ENCODE data around the gene MIOX.
A peak's percentile ranks its signal among the peaks of the same experiment; 100 is the strongest.

Gene MIOX

DNA sequence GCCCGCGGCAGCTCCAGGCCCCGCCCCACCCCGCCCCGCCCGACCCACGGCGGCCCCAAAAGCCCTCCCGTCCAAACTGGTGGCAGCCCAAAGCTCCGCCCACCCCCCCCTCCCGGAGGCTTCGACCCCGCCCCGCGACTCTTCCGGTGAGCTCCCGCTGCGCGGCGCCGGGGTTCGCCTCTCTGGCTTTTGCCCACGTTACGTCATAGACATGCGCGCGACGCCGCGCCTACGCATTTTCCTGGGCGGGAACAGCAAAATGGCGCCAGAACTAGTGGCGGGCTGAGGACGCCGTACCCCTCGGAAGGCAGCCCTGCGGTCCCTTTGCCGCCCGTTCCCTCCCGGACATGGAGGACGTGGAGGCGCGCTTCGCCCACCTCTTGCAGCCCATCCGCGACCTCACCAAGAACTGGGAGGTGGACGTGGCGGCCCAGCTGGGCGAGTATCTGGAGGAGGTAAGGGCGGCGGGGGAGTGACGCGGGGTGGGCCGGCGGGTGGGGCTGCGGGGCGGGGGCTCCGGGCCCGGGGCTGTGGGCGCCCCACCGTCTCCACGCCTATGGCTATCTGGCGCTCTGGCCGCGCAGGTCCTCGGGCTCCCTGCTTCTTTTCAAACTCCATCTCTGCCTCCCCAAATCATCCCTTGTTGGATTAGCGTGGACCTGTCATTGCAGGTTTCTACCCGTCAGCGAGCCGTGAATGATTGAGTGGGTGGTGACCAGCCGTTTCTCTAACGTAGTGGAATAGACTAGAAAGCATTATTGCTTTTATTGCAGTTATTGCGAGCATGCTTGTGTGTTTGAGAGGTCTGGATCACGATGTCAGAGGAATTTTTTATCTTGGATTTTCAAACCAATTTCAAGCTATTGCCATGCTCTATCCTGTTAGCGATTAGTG is 21.6 kb downstream of the MIOX start, which contains the start of gene NCAPH2:
Gene NCAPH2, plus strand, starts transcription at position 234 of the 894 bp plus-strand sequence. Its CDS starts 114 bp downstream, at position 348.
- peak within 1 kb of the TSS; percentile 96 for H3K4me3 ChIP-seq (replicated peaks; ENCODE audit: low read depth, low read length)
- peak; percentile 98 for DNase-seq (ENCODE audit: low read depth)
- TF ChIP-seq, protein P1, sequence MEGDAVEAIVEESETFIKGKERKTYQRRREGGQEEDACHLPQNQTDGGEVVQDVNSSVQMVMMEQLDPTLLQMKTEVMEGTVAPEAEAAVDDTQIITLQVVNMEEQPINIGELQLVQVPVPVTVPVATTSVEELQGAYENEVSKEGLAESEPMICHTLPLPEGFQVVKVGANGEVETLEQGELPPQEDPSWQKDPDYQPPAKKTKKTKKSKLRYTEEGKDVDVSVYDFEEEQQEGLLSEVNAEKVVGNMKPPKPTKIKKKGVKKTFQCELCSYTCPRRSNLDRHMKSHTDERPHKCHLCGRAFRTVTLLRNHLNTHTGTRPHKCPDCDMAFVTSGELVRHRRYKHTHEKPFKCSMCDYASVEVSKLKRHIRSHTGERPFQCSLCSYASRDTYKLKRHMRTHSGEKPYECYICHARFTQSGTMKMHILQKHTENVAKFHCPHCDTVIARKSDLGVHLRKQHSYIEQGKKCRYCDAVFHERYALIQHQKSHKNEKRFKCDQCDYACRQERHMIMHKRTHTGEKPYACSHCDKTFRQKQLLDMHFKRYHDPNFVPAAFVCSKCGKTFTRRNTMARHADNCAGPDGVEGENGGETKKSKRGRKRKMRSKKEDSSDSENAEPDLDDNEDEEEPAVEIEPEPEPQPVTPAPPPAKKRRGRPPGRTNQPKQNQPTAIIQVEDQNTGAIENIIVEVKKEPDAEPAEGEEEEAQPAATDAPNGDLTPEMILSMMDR (IDR thresholded peaks at IDR 0.05; ENCODE audit: low read length, missing control alignments) = no peak

DNA sequence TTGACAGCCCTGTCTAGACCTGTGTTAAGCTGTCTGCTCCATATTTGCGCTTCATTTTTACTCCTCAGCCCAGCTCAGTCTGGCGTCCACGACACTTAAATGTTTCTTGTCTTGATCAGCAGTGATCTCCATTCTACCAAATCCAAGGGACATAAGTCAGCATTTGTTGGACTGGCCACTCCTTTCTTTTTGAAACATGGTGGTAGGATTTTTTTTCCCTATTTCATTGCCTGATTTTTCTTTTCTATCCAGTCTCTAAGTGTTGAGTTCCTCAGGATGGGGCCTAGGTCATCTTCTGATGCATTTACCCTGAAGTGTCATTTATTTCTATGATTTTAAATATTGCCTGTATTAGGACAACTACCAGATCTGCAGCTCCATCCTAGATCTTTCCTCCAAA is 22.2 kb downstream of the MIOX start:
- TF ChIP-seq, protein P1 (IDR thresholded peaks at IDR 0.05; ENCODE audit: low read length, missing control alignments) = no peak
- DNase-seq (ENCODE audit: low read depth) = no peak
- peak overlapping the region; percentile 75 for H3K4me3 ChIP-seq (replicated peaks; ENCODE audit: low read depth, low read length)

DNA sequence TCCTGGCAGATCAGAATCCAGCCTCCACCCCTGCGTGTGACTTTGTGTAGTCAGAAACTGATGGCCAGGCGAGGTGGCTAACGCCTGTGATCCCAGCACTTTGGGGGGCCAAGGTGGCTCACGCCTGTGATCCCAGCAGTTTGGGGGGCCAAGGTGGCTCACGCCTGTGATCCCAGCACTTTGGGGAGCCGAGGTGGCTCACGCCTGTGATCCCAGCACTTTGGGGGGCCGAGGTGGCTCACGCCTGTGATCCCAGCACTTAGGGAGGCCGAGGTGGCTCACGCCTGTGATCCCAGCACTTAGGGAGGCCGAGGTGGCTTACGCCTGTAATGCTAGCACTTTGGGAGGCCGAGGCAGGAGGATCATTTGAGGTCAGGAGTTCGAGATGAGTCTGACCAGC is 26.5 kb downstream of the MIOX start:
- no peak for DNase-seq (ENCODE audit: low read depth)
- H3K4me3 ChIP-seq (replicated peaks; ENCODE audit: low read depth, low read length) = no peak overlapping the region
- TF ChIP-seq, protein P1 (IDR thresholded peaks at IDR 0.05; ENCODE audit: low read length, missing control alignments) = no peak

DNA sequence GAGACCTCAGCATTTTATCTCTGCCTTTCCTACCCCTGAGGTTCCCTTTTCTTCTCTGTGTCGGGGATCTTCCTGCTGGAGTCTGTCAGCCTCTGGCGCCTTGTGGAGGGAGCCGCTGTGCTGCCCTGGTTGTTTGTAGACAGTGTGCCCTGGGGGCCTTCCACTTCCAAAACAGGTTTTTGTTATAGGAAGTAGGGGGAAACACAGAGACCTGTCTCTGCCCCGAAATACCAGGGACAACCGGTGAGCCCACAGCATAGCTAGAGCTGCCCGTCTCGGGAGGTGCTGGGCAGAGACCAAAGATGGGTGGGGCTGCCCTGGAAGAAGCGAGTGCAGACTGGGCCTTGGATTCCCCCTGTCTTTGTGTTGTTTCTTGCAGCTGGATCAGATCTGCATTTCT is 29.4 kb downstream of the MIOX start:
- TF ChIP-seq, protein P1 (IDR thresholded peaks at IDR 0.05; ENCODE audit: low read length, missing control alignments) = no peak
- no peak for DNase-seq (ENCODE audit: low read depth)
- H3K4me3 ChIP-seq (replicated peaks; ENCODE audit: low read depth, low read length) = no peak overlapping the region

DNA sequence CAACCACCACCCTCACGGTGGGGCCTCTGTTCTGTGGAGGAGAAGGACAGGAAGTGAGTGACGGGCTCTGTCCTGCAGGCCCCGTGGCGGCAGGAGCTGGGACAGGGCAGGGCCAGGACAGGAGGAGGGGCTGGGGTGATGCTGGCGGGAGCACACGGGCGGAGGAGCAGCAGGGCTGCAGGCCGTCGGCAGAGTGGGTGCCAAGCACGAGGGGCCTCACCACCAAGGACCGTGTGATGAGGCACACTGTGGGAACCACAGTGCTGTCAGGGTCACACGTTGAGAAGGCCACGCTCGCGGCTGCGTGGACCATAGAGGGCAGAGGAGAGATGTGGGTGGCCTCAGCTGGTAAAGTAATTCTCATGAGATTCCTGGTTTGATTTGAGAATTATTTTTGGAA is 30.2 kb downstream of the MIOX start:
- no peak for DNase-seq (ENCODE audit: low read depth)
- TF ChIP-seq, protein P1 (IDR thresholded peaks at IDR 0.05; ENCODE audit: low read length, missing control alignments) = no peak
- no peak overlapping the region for H3K4me3 ChIP-seq (replicated peaks; ENCODE audit: low read depth, low read length)

DNA sequence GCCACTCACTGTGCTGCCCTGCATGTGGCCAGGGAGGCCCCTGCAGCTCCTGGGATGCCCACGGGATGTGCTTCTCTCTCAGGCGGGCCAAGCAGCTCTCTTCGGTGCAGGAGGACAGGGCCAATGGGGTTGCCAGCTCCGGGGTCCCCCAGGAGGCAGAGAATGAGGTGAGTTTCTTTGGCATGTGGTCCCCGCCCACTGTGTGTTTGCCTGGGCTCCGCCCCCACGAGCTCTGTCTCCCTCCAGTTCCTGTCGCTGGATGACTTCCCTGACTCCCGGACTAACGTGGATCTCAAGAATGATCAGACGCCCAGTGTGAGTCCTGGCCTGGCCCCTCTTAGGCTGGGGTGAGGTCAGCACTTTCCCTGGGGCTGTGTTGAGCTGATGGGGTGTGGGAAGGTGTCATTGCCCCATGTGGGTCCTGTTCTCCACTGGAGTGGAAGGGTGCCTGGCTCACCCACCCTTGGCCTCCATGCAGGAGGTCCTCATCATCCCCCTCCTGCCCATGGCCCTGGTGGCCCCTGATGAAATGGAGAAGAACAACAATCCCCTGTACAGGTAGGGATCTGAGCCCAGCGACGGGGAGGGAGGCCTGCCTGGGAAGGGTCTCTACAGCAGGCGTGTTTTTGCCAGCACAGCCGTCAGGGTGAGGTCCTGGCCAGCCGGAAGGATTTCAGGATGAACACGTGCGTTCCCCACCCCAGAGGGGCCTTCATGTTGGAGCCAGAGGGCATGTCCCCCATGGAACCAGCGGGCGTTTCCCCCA is 31.0 kb downstream of the MIOX start:
- TF ChIP-seq, protein P1 (IDR thresholded peaks at IDR 0.05; ENCODE audit: low read length, missing control alignments) = no peak
- no peak for DNase-seq (ENCODE audit: low read depth)
- H3K4me3 ChIP-seq (replicated peaks; ENCODE audit: low read depth, low read length) = no peak overlapping the region
